ENCODE data around the gene HDAC6.

Gene HDAC6

DNA sequence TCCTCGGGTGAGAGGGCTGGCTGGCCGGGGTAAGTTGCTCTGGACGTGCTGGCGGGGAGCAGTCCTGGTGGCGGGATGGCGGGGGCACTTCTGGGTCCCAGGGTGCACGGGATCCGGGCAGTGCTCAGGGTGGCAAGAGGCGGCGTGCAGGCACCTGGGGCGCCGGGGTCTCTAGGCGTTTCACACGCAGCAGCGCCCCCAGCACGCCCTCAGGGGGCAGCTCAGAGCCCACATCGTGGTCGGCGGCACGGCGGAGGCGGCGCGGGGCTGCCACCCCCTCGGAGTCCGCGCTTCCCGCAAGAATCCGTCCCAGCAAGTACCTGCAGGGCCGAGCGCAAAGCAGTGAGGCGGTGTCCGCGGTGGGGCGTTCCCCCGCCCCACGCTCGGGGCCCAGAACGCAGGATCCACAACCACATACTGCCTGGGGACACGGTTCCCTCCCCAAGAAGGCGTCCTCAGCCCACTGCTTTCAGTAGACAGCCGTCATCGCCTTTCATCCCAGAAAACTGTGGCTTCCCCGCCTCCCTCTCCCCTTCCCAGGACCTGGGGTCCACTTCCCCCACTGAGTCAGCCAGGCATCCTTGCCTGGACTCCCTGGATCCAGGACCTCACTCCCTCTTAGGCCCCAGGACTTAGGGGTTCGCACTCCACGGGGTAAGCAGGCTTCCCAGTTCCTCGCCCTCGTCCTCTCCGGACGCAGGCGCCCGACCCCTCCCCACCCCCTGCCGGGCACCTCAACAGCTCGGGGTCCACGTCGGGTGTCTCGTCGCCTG lies 29.5 kb downstream of the HDAC6 start:
- no peak overlapping the region for H3K4me3 ChIP-seq (ENCODE audit: low read length)
- DNase-seq (ENCODE audit: low read depth) = no peak
- TF ChIP-seq, protein P1, sequence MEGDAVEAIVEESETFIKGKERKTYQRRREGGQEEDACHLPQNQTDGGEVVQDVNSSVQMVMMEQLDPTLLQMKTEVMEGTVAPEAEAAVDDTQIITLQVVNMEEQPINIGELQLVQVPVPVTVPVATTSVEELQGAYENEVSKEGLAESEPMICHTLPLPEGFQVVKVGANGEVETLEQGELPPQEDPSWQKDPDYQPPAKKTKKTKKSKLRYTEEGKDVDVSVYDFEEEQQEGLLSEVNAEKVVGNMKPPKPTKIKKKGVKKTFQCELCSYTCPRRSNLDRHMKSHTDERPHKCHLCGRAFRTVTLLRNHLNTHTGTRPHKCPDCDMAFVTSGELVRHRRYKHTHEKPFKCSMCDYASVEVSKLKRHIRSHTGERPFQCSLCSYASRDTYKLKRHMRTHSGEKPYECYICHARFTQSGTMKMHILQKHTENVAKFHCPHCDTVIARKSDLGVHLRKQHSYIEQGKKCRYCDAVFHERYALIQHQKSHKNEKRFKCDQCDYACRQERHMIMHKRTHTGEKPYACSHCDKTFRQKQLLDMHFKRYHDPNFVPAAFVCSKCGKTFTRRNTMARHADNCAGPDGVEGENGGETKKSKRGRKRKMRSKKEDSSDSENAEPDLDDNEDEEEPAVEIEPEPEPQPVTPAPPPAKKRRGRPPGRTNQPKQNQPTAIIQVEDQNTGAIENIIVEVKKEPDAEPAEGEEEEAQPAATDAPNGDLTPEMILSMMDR (IDR thresholded peaks at IDR 0.05; ENCODE audit: insufficient read depth, low read depth, low read length, missing control alignments) = no peak

DNA sequence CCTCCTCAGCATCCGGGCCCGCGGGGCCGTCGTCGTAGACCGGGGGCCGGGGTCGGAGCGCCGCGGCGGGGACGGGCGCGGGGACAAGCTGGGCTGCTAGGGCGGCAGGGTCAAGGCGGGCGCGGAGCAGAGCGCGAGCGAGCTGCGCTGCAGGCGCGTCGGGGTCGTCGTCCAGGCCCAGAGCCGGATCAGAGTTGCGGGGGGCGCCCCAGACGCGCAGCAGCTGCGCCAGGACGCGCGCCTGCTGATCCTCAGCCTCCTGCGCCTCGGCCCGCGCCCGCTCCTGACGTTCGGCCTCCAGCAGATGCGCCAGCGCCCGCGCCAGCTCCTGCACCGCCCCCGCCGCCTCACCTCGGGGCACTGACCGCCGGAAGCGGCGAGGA lies 30.0 kb downstream of the HDAC6 start:
- no peak overlapping the region for H3K4me3 ChIP-seq (ENCODE audit: low read length)
- TF ChIP-seq, protein P1 (IDR thresholded peaks at IDR 0.05; ENCODE audit: insufficient read depth, low read depth, low read length, missing control alignments) = no peak
- DNase-seq (ENCODE audit: low read depth) = no peak

DNA sequence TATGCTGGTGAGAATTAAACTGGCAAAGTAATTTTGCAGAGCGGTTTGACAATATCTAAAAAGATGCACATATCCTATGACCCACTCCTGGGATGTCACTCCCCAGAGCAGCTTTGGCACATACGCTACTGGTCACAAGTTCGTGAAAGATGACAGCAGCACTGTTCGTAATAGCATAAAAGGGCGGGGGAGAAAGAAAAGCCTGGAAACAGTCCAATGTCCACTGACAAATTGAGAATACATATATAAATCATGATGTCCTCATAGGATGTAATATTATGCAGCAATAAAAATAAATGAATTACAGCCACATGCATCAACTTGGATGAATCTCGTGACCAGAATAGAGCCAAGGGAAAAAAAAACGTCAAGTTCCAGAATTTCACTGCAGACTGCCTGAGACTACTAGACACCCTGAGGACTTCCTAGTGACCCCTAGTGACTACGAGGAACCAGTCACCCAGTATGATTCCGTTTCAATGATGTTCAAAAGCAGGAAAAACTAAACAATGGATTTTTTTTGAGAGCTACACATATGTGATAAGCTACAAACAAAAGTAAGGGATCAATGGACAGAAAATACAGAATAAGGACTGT lies 31.8 kb downstream of the HDAC6 start:
- TF ChIP-seq, protein P1 (IDR thresholded peaks at IDR 0.05; ENCODE audit: insufficient read depth, low read depth, low read length, missing control alignments) = no peak
- H3K4me3 ChIP-seq (ENCODE audit: low read length) = no peak overlapping the region
- no peak for DNase-seq (ENCODE audit: low read depth)

DNA sequence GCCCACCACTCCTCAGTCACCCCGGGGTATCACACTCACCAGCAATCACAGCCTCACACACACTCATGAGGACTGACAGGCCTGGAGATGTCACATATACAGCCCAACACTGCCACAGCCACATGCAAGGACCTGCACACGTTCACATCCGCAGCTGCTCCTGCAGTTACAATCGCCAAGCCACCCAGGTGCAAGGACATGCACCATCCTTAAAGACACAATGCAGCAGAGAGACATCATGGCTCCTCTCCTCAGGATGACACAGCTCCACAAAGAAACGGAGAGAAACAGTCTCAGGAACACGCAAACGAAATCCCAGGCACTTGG lies 32.5 kb downstream of the HDAC6 start:
- no peak overlapping the region for H3K4me3 ChIP-seq (ENCODE audit: low read length)
- DNase-seq (ENCODE audit: low read depth) = peak; percentile 0
- TF ChIP-seq, protein P1 (IDR thresholded peaks at IDR 0.05; ENCODE audit: insufficient read depth, low read depth, low read length, missing control alignments) = no peak

DNA sequence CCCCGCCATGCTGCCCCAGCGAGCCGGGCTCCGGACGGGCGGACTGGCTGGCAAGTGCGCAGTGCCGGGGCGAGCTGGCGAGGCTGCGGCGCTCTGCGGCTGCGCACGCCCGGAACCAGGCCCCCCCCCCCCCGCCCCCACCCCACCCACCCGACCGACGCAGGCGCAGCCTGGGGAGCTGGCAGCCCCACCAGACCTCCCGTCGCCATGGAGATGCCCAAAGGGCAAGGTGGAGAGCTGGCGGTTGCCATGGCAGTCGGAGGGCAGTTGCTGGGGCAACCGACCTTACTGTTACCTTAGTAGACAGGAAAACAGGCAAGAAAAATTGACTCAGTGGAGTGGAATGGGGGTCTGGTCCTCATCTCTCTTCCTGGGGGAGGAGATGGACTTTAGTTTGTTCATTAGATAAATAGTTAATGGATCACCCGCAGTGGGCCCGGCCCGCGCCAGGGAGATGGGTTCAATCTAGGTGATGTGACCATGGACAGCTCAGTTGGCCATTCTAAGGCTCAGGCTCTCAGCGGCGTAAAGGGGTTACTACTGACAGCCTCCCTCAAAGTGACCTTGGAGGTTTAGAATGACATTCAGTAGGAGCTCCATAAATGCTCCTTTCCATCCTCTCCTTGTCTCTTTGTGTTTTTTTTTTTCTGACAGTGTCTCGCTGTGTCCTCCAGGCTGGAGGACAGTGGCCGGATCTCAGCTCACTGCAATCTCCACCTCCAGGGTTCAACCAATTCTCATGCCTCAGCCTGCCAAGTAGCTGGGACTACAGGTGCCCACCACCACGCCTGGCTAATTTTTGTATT lies 33.9 kb downstream of the HDAC6 start, which contains the start of gene PCSK1N:
Gene PCSK1N, minus strand, starts transcription at position 87 of the 806 bp plus-strand sequence. Its CDS starts 78 bp downstream, at position 9.
- DNase-seq (ENCODE audit: low read depth) = peak; percentile 5
- TF ChIP-seq, protein P1 (IDR thresholded peaks at IDR 0.05; ENCODE audit: insufficient read depth, low read depth, low read length, missing control alignments) = no peak
- H3K4me3 ChIP-seq (ENCODE audit: low read length) = peak within 1 kb of the TSS; percentile 18

DNA sequence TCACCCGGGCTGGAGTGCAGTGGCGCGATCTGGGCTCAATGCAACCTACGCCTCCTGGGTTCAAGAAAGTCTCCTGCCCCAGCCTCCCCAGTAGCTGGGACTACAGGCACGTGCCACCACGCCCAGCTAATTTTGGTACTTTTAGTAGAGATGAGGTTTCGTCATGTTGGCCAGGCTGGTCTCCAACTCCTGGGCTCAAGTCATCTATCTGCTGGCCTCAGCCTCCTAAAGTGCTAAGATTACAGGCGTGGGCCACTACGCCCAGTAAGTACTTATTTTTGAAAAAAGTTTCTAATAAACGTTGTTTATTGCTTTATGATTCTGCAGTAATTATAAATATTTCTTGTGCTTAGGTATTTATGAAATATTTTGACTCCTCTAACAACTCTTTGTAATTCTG lies 37.8 kb downstream of the HDAC6 start:
- TF ChIP-seq, protein P1 (IDR thresholded peaks at IDR 0.05; ENCODE audit: insufficient read depth, low read depth, low read length, missing control alignments) = no peak
- no peak for DNase-seq (ENCODE audit: low read depth)
- H3K4me3 ChIP-seq (ENCODE audit: low read length) = no peak overlapping the region

All from epithelial cell of esophagus (primary cell).